Activated CD8-positive, alpha-beta memory T cell treated with anti-CD3 and anti-CD28 coated beads for 36 hours (primary cell): Measurements from ENCODE around the gene BTLA. TPM values are rescaled to one million over a fixed set of nuclear protein-coding genes. Genes with fewer than 3 reads are reported as not detected.
"Not testable (repeated sequence)": the region's sequence is repeated elsewhere in the genome, so short reads cannot be mapped to it uniquely, and the experiment has no call there.

Source experiments
- CTCF ChIA-PET: fragments of 350-600 bp; sonication (Branson Sonifier 250); formaldehyde crosslinking; loops from one replicate; lab custom pipeline; 2021; ENCODE audit warnings: antibody characterized with exemption; lab: Charles Lee
- POLR2A ChIA-PET: fragments of 350-600 bp; sonication (Branson Sonifier 250); formaldehyde crosslinking; loops from one replicate; lab custom pipeline; 2021; ENCODE audit warnings: antibody characterized with exemption; lab: Charles Lee
- total RNA-seq, 2 experiments: library from RNA; stranded (reverse); gene quantifications; one replicate each; pipeline ENCODE4 v1.2.3, GENCODE V29; 2021

Gene BTLA
- total RNA-seq, result 10 to 100 TPM; 14.4 to 15.6 TPM

DNA sequence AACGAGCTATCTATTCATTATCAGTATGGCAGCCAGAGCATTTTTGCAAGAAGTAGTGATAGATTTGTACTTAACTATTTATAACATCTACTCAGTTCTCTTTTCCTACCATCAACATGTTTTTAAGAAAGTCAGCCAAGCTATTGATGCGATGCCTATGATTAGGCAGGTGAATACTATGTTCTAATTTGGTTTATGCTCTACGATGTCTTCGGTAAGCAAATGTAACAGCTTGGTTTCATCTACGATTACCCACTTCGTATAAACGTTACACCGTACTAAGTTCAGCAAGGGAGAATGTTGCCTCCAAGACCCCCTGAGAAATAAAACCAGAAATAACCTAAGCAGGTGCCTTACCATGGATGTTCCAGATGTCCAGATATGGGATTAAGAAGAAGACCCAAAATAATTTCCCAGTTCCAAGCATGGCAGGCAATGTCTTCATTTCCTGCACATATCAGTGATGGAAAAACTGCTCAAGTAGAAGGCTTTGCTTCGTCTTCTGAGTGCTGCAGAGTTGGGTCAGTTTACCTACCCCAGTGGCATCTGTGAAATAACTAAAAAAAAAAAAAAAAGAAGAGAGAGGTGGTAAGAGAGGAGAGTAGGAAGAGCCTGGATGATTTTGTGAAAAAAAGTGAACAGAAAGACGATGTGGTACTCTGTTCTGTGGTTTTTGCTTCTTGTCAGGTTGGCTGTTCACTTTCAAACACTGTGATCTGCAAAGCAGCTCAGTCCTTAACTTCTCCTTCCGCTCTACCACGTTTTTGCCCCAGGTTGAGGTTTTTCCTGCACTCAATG lies at the start of gene BTLA:
TSS of gene BTLA (minus strand) at position 559 of the 798 bp plus-strand sequence. CDS start at position 445, 114 bp downstream.
- ChIA-PET POLR2A (interaction anchor here (0.6 to 0.7 kb wide), 4 partner anchors 10 to 358 kb away, joined by 3 to 4 read pairs (median 3); partner anchors contain the start of genes ATG3 and SLC35A5), CTCF (interaction anchor here (0.7 to 1.9 kb wide), 3 partner anchors 21 to 206 kb away, joined by 3 to 5 read pairs (median 4); no protein-coding TSS in a partner anchor)

- POLR2A ChIA-PET, result no interaction called here
- CTCF ChIA-PET, result no interaction called here
Observed at GRCh38 chr3:112546216-112546759, 47.0 kb upstream of the BTLA start.

DNA sequence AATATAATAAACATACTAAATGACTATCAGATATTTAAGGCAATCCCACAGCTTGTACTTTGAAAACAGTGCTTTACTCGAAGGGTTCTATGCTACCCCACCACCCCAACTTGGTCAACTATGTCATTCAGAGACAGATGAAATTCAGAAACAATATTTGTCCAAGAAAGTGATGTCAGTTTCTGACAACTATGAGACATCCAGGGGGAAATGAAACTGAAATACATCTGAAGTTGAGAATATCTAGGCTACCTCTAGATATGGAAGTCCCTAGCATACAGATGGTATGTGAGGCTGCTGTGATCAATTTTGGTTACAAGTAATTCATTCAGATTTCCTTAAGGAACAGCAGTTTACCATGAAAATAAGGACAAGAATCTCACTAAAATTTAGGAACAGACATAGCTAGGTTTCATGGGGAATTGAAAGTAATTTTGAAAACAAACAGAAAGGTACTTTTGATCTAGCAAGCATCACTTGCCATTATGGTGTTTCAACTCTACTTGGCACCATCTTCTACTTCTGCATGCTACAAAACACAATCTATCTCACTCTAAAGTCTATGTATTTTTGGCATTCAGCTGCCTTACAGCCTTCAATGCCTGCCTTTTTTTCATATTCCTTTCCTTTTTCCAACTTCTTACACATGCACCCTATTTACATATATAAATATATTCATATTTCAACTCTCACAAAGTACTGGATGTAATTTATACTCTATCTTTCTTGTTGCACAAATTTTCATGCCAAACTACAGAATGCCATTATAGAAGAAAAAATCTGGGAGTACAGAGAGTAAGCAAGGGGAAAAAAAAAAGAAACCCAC lies 40.8 kb upstream of the BTLA start:
- ChIA-PET CTCF (no interaction called here), POLR2A (no interaction called here)

DNA sequence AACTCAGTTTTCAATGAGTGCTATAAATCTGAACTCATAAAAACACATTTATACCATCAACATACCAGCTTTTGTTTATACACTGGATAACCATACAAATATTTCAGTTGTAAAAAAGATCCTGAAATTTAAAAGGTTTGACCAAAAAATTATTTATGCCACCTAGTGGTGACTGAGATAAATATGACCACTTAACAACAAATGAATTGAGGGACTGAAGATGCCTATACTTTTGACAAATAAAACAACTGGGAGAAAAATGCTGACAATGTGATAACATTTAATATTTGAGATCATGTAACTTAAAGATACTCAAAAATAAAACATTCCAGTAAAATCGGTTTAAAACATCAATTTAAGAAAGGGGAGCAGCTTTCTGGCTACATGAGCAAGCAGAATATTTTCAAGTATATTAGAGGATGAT lies 32.1 kb upstream of the BTLA start:
- ChIA-PET CTCF (interaction anchor here (0.7 kb wide), 1 partner anchor 226 kb away, joined by 3 read pairs; no protein-coding TSS in a partner anchor), POLR2A (no interaction called here)

GRCh38 chr3:112530573-112530972 lies 31.3 kb upstream of the BTLA start:
- ChIA-PET POLR2A (no interaction called here), CTCF (interaction anchor here (0.7 kb wide), 1 partner anchor 225 kb away, joined by 3 read pairs; no protein-coding TSS in a partner anchor)

DNA sequence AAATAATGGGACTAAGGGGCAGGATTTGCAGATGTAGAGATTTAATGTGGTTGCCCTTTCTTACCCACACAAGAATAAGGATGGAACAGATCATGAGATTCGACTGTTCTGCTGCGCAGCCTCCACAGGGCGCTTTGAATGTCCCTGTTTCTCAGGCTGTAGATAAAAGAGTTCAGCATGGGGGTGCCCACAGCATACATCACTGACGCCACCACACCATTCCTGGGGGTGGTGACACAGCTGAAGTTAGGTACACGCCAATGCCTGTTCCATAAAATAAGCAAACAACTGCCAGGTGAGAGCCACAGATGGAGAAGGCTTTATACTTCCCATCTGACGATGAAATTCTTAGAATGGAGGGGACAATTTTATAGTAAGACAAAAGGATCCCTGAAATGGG lies 24.9 kb upstream of the BTLA start:
- CTCF ChIA-PET, result interaction anchor here (1.0 kb wide), 1 partner anchor 412 kb away, joined by 3 read pairs; no protein-coding TSS in a partner anchor

GRCh38 chr3:112519424-112520001 lies 20.2 kb upstream of the BTLA start:
- POLR2A ChIA-PET, result no interaction called here
- CTCF ChIA-PET, result interaction anchor here (1.0 to 1.6 kb wide), 3 partner anchors 183 to 408 kb away, joined by 4 to 6 read pairs (median 5); no protein-coding TSS in a partner anchor

More for the DNA sequence above, 24.9 kb upstream of the BTLA start:
- POLR2A ChIA-PET, result not testable (repeated sequence)

- POLR2A ChIA-PET, result not testable (repeated sequence)
- CTCF ChIA-PET, result interaction anchor here (1.1 to 1.3 kb wide), 2 partner anchors 226 to 407 kb away, joined by 3 to 6 read pairs; no protein-coding TSS in a partner anchor
Observed at GRCh38 chr3:112518970-112519369, 19.7 kb upstream of the BTLA start.

DNA sequence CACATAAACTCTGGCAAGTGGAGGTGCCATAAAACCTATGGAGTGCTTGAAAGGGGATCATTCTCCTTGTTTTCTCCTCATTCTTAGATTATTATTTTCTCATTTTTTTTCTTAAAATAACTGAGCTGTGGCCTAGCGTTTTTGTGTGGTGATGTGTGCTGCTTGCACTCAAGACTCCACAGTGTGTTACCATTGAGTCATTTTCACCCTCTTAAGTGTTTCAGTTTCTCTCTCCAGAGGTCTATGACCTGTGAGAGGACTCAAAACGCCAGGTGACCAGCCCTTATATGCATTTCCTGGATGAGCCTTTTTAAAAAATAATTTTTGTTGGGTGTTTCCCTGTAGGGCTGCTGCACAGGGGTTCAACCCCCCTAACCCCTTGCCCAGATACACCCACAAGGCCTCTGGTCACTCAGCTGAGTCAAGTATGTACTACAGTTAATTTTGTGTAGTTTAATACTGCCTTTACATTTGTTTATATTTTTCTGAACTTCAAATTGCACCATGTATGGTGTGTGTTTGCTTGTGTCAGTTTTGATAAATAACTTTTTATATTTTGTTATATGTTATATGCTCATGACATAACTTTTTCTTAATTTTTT lies 15.4 kb upstream of the BTLA start:
- POLR2A ChIA-PET, result interaction anchor here (0.6 kb wide), 1 partner anchor 382 kb away, joined by 3 read pairs; no protein-coding TSS in a partner anchor
- CTCF ChIA-PET, result interaction anchor here (0.9 kb wide), 2 partner anchors 182 to 221 kb away, joined by 3 to 6 read pairs; partner anchors contain the start of genes CD200 and SLC9C1

DNA sequence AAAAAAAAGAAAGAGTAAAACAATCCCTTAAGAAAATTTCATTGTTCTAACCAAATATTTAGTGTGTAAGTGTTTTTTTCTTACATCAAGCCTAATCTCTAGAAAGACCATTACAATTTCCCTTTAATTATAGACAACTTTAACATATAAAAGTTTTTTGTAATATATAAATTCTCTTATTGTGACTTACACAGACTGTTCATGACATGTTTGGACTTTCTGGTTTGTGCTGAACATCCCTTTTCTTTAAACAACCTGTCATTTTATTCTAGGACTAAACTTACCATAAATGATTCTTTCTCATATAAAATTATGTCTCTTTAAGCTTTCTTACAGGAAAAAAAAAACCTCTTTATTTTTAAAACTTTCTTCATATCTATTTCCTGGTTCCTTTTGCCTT lies 13.0 kb upstream of the BTLA start:
- CTCF ChIA-PET, result no interaction called here
- POLR2A ChIA-PET, result interaction anchor here (0.6 to 0.7 kb wide), 2 partner anchors 22 to 919 kb away, joined by 3 to 5 read pairs; no protein-coding TSS in a partner anchor

GRCh38 chr3:112508860-112509259 lies 9.6 kb upstream of the BTLA start:
- POLR2A ChIA-PET, result no interaction called here
- CTCF ChIA-PET, result no interaction called here

- ChIA-PET POLR2A (no interaction called here), CTCF (no interaction called here)
Observed at GRCh38 chr3:112508261-112508660, 9.0 kb upstream of the BTLA start.

- ChIA-PET POLR2A (no interaction called here), CTCF (no interaction called here)
Observed at GRCh38 chr3:112505907-112506306, 6.6 kb upstream of the BTLA start.

GRCh38 chr3:112504123-112504522 lies 4.9 kb upstream of the BTLA start:
- ChIA-PET POLR2A (no interaction called here), CTCF (no interaction called here)

DNA sequence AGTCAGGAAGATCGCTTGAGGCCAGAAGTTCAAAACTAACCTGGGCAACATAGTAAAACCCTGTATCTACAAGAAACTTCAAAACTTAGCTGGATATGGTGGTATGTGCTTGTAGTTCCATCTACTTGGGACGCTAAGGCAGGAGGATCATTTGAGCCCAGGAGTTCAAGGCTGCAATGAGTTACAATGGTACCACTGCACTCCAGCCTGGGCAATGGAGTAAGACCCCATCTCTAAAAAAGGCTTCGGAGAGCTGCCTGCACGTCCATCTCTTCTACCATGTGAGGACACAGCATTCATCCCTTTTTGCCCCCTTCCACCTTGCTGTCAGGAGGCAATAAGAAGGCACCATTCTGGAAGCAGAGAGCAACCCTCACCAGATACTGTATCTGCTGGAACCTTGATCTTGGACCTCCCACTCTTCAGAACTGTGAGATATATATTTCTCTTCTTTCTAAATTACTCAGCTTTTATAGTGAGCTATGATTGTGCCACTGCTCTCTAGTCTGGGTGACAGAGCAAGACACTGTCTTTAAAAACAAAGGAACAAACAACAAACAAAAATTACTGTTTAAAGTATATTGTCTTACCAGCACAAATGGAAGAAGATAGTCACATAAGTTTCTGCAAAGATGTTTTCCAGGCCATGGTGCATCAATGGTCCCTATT lies 4.2 kb upstream of the BTLA start:
- ChIA-PET POLR2A (no interaction called here), CTCF (no interaction called here)

DNA sequence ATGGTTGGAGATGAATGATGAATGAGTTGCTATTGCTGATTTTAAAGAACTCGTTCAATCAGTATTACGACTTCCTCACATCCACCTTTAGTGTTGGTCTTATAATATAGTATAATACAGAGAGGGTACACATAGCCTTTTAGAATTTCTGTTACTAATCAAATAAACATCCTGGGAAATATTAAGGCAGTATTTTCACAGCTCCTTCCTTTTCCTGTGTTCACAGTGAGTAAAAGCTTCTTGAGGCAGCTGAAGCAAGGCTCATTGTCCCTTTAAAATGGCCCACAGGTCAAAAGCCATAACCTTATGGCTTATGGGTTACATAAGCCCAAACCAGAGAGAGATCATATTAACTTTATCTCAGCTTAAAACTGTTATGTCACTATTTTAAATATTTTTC lies 1.3 kb upstream of the BTLA start:
- POLR2A ChIA-PET, result no interaction called here
- CTCF ChIA-PET, result interaction anchor here (1.8 kb wide), 1 partner anchor 207 kb away, joined by 4 read pairs; no protein-coding TSS in a partner anchor

- ChIA-PET POLR2A (interaction anchor here (0.7 kb wide), 1 partner anchor 34 kb away, joined by 3 read pairs; no protein-coding TSS in a partner anchor), CTCF (interaction anchor here (0.7 to 1.9 kb wide), 2 partner anchors 22 to 1438 kb away, joined by 5 read pairs; no protein-coding TSS in a partner anchor)
Observed at GRCh38 chr3:112497897-112498548, 1.2 kb downstream of the BTLA start.
